NCI-H82 (cell line): ENCODE results near the gene SPATA6.
"Not testable (repeated sequence)": the region's sequence is repeated elsewhere in the genome, so short reads cannot be mapped to it uniquely, and the experiment has no call there.

Experiments used
- DNase-seq: peaks from one replicate; lab custom pipeline; 2025; lab: John Stamatoyannopoulos, UW

SPATA6 gene

GRCh38 chr1:48471691-48472576 lies at the start of gene SPATA6:
SPATA6 (minus strand) TSS chr1:48472204; CDS start chr1:48472008, 196 bp downstream.
- peak; percentile 98 for DNase-seq

GRCh38 chr1:48519896-48520295 lies 47.9 kb upstream of the SPATA6 start:
- not testable (repeated sequence) for DNase-seq

GRCh38 chr1:48506870-48507269 lies 34.9 kb upstream of the SPATA6 start:
- peak; percentile 62 for DNase-seq

- peak; percentile 96 for DNase-seq
Measured at GRCh38 chr1:48500541-48501450, 28.8 kb upstream of the SPATA6 start.

GRCh38 chr1:48499211-48499735 lies 27.3 kb upstream of the SPATA6 start:
- peak; percentile 28 for DNase-seq

- peak; percentile 93 for DNase-seq
Measured at GRCh38 chr1:48498096-48498791, 26.2 kb upstream of the SPATA6 start.

- no peak for DNase-seq
Measured at GRCh38 chr1:48495911-48496310, 23.9 kb upstream of the SPATA6 start.

GRCh38 chr1:48495166-48495565 lies 23.2 kb upstream of the SPATA6 start:
- peak; percentile 31 for DNase-seq

GRCh38 chr1:48493970-48494769 lies 22.2 kb upstream of the SPATA6 start:
- no peak for DNase-seq

GRCh38 chr1:48493041-48493440 lies 21.0 kb upstream of the SPATA6 start:
- DNase-seq, result no peak

- DNase-seq, result no peak
Measured at GRCh38 chr1:48492392-48492791, 20.4 kb upstream of the SPATA6 start.

GRCh38 chr1:48488721-48489120 lies 16.7 kb upstream of the SPATA6 start:
- no peak for DNase-seq

GRCh38 chr1:48480504-48480903 lies 8.5 kb upstream of the SPATA6 start:
- DNase-seq, result peak; percentile 75

- DNase-seq, result not testable (repeated sequence)
Measured at GRCh38 chr1:48480023-48480422, 8.0 kb upstream of the SPATA6 start.

- DNase-seq, result no peak
Measured at GRCh38 chr1:48472638-48473037, 634 bp upstream of the SPATA6 start.

- DNase-seq, result no peak
Measured at GRCh38 chr1:48470950-48471690, 884 bp downstream of the SPATA6 start.

- peak; percentile 30 for DNase-seq
Measured at GRCh38 chr1:48470481-48470855, 1.5 kb downstream of the SPATA6 start.

GRCh38 chr1:48469616-48470480 lies 2.2 kb downstream of the SPATA6 start:
- peak; percentile 13 for DNase-seq

- no peak for DNase-seq
Measured at GRCh38 chr1:48466594-48466993, 5.4 kb downstream of the SPATA6 start.
